Prostate gland (tissue), 2 donors: Measurements from ENCODE around the gene NUDT19. TPM values are rescaled to one million over a fixed set of nuclear protein-coding genes. Genes with fewer than 3 reads are reported as not detected.

ENCODE experiments used
- DNase-seq: peaks from one replicate; pipeline ENCODE4 v3.0.0-alpha.2; 2019; ENCODE audit warnings: low spot score
- H3K27ac ChIP-seq, 2 donors: fragments of 200-600 bp; sonication (generic); 2 replicates each; pipeline ENCODE4 v1.5.1; 2017 to 2019
- H3K27me3 ChIP-seq: fragments of 200-600 bp; sonication (generic); replicated peaks from 2 replicates; pipeline ENCODE4 v1.5.1; 2019; ENCODE audit not compliant: insufficient read depth
- H3K36me3 ChIP-seq, 2 donors: fragments of 200-600 bp; sonication (generic); 1 replicate in 1 of 2; 2 replicates in 1 of 2; pipeline versions ENCODE4 v1.5.1 to v1.8.1; 2017 to 2019
- H3K4me1 ChIP-seq: fragments of 200-600 bp; sonication (generic); replicated peaks from 2 replicates; pipeline ENCODE4 v1.5.1; 2019
- H3K4me3 ChIP-seq, 2 donors: fragments of 200-600 bp; sonication (generic); 2 replicates each; pipeline ENCODE4 v1.5.1; 2017 to 2019
- H3K9me3 ChIP-seq: fragments of 200-600 bp; sonication (generic); 2 replicates; pipeline ENCODE4 v1.5.1; 2017
- CTCF ChIP-seq, 4 experiments: fragments of 200-600 bp in 2 of 4; fragments of 450-650 bp in 2 of 4; sonication (generic) in 2 of 4; IDR thresholded peaks; 1 replicate in 3 of 4; 2 replicates in 1 of 4; pipeline ENCODE4 v1.5.1; 2016 to 2019; ENCODE audit warnings: antibody characterized with exemption in 4 of 4, mild to moderate bottlenecking in 2 of 4, moderate library complexity in 2 of 4
- POLR2A ChIP-seq: fragments of 450-650 bp; IDR thresholded peaks from one replicate; pipeline ENCODE4 v1.6.1; 2016; ENCODE audit warnings: antibody characterized with exemption, mild to moderate bottlenecking
- POLR2AphosphoS5 ChIP-seq: sonication (generic); formaldehyde crosslinking; IDR thresholded peaks from one replicate; pipeline ENCODE4 v1.6.1; 2017; ENCODE audit warnings: antibody characterized with exemption
- WGBS: methylation state at CpG from one replicate; pipeline ENCODE4 v1.1.5; 2018; 5-methylcytosine and 5-hydroxymethylcytosine counted together
- intact Hi-C: fragments of 100-400 bp; cut with DNase I; formaldehyde crosslinking; loops from one replicate; pipeline ENCODE4 v1.14.2; 2022
- total RNA-seq, 2 donors: library from RNA; depleted of rRNA; stranded (reverse); fragments of >200 nt; gene quantifications; one replicate each; pipeline ENCODE4 v1.1.0, GENCODE V29; 2016

The NUDT19 gene
- total RNA-seq, 2 donors from 2014 or later, result 21.7 to 22.4 TPM

DNA sequence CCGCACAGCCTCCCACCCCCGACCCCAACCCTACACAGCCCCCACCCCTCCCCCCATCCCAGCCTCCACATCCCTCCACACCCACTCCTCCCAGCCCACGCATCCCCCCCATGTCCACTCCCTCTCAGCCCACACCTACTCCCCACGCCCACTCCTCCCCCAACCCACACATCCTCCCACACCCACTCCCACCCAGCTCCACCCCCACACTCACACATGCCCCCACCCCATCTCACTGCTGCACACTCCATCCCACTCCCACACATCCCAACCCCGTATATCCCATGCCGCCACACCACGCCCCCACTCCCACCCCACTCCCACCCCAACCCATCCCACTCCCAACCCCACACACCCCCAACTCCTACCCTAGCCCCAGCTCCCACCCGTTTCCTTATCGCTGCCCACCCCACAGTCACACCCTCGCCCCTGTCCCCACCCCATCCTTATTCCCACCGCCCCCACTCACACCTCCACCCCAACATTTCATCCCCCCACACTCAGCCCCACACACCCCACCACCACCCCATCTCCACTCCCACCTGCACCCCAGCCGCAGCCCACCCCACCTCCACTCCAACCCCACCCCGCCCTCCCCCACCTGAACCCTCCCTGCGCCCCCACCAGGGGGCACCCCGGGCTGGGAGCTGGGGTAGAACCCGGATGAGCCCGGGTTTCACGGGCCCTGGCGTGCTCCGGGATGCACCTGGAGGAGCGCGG lies 28.8 kb downstream of the NUDT19 start:
- Histone ChIP-seq H3K4me1 (no peaks in the 10 kb centered on the region), H3K27ac (no peak overlapping the region), H3K36me3 (no peaks in the 10 kb centered on the region), H3K27me3 (no peaks in the 10 kb centered on the region), H3K4me3 (no peak overlapping the region), H3K9me3 (no peaks in the 10 kb centered on the region)
- 96% methylated on average over 15 of the region's 22 CpGs for WGBS
- intact Hi-C loops, result no loop called here
- TF ChIP-seq POLR2AphosphoS5, result no peak
- no peak for TF ChIP-seq POLR2A
- no peak for TF ChIP-seq CTCF (IDR thresholded peaks at IDR 0.05)
- no peak for DNase-seq

DNA sequence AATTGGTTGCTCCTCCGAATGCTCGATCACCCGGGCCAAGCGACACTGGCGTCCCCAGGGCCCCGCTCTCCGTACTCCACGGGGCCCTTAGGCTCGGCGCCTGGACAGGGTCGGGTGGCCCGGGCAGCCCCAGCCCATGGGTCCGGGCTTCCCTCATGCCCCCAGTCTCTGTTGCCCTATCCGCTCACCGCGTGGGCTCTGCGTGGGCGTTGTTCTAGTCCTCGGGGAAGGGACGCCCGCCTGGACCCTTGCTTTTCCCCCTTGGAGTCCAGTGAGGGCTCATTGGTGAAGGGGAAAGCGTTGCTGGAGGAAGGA lies 29.3 kb downstream of the NUDT19 start:
- H3K9me3 ChIP-seq, result no peaks in the 10 kb centered on the region
- no peaks in the 10 kb centered on the region for H3K27me3 ChIP-seq
- no peaks in the 10 kb centered on the region for H3K4me1 ChIP-seq
- TF ChIP-seq POLR2A, result no peak
- no peak for TF ChIP-seq POLR2AphosphoS5
- no peak for TF ChIP-seq CTCF (IDR thresholded peaks at IDR 0.05)
- no peak overlapping the region for H3K4me3 ChIP-seq
- no peak overlapping the region for H3K27ac ChIP-seq
- no peaks in the 10 kb centered on the region for H3K36me3 ChIP-seq
- whole genome bisulfite sequencing, result 96% methylated on average over 21 of the region's 22 CpGs
- DNase-seq, result no peak
- intact Hi-C loops, result no loop called here

DNA sequence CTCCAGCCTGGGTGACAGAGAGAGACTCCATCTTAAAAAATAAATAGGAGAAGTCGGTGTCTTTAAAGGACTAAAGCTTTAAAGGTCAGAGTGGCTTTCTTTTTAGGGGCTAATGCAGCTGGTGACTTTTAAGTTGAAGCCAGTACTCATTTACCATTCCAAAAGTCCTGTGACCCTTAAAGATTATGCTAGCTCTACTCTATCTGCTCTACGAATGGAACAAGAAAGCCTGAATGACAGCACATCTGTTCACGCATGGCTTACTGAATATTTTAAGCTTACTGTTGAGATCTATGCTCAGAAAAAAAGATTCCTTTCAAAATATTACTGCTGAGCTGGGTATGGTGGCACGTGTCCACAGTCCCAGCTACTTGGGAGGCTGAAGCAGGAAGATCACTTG lies 44.3 kb downstream of the NUDT19 start:
- TF ChIP-seq POLR2A, result no peak
- TF ChIP-seq POLR2AphosphoS5, result no peak
- TF ChIP-seq CTCF (IDR thresholded peaks at IDR 0.05), result no peak
- no peaks in the 10 kb centered on the region for H3K27me3 ChIP-seq
- H3K9me3 ChIP-seq, result no peaks in the 10 kb centered on the region
- intact Hi-C loops, result no loop called here
- H3K27ac ChIP-seq, result no peak overlapping the region
- no peaks in the 10 kb centered on the region for H3K4me1 ChIP-seq
- DNase-seq, result no peak
- no peaks in the 10 kb centered on the region for H3K36me3 ChIP-seq
- WGBS, result 81% methylated on average over 4 of the region's 4 CpGs
- no peak overlapping the region for H3K4me3 ChIP-seq

DNA sequence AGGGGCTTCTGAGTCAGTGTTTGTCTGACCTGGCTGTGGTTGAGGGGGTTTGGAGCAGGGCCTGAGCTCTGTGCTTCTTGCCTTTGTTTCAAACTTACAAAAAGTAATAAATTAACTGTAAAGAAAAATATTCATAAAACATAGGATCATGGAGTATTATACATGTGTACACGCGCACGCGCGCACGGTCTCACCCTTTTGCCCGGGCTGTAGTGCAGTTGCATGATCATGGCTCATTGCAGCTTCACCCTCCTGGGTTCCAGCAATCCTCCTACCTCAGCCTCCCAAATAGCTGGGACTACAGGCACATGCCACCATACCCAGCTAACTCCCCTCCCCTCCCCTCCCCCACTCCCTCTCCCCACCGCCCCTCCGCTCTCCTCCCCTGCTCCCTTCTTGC lies 51.4 kb downstream of the NUDT19 start:
- Histone ChIP-seq H3K9me3 (no peaks in the 10 kb centered on the region), H3K4me1 (no peaks in the 10 kb centered on the region), H3K36me3 (no peaks in the 10 kb centered on the region), H3K27me3 (no peaks in the 10 kb centered on the region), H3K4me3 (no peak overlapping the region), H3K27ac (no peak overlapping the region)
- 93% methylated on average over 9 of the region's 9 CpGs for WGBS
- intact Hi-C loops, result no loop called here
- TF ChIP-seq CTCF (IDR thresholded peaks at IDR 0.05), result no peak
- no peak for TF ChIP-seq POLR2AphosphoS5
- no peak for TF ChIP-seq POLR2A
- no peak for DNase-seq

- H3K27ac ChIP-seq, result no peak overlapping the region
- H3K9me3 ChIP-seq, result no peaks in the 10 kb centered on the region
- H3K36me3 ChIP-seq, result no peaks in the 10 kb centered on the region
- WGBS, result over 99% methylated on average over 4 of the region's 4 CpGs
- intact Hi-C loops, result no loop called here
- DNase-seq, result no peak
- TF ChIP-seq CTCF (IDR thresholded peaks at IDR 0.05) (no peak), POLR2AphosphoS5 (no peak), POLR2A (no peak)
- no peaks in the 10 kb centered on the region for H3K27me3 ChIP-seq
- no peaks in the 10 kb centered on the region for H3K4me1 ChIP-seq
- no peak overlapping the region for H3K4me3 ChIP-seq
Measured at GRCh38 chr19:32743447-32743846, 51.8 kb downstream of the NUDT19 start.
